Measurements from ENCODE around the gene ZC3H4. TPM values are rescaled to one million over a fixed set of nuclear protein-coding genes. Genes with fewer than 3 reads are reported as not detected.

The ZC3H4 gene
- total and polyA plus RNA-seq, 9 of the 15 experiments (the other 6 are each of a cell fraction or from before 2014, with no cell fraction given), result 2.2 to 75.6 (median 18.3) TPM

DNA sequence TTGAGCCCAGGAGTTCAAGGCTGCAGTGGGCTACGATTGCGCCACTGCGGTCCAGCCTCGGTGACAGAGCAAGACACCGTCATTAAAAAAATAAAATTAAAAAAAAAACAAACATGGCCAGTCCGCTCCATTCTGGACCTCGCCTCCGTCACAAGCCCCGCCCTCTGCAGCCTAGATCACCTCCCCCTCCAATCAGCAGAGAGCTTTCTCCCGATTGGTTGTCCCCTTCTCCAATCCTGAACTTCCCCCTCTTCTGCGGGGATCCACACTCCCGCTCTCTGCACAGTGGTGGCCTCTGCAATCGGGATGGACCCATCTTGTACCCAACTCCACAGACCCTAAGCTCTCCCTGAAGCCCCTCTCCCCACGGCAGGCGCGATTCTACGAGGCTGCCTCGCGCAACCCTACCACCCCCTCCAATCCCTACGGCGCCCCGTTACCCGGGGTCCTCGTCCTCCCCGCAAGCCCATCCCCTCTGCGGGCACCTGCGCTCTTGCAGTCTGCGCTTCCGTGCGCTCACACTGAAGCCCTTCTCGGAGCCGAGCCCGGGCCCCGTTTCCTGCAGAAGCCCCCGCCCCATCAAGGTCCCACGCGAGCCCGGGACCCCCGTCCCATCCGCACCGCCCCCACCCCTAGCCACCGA lies 65.7 kb downstream of the ZC3H4 start (continued):
- TF ChIP-seq, protein P1, sequence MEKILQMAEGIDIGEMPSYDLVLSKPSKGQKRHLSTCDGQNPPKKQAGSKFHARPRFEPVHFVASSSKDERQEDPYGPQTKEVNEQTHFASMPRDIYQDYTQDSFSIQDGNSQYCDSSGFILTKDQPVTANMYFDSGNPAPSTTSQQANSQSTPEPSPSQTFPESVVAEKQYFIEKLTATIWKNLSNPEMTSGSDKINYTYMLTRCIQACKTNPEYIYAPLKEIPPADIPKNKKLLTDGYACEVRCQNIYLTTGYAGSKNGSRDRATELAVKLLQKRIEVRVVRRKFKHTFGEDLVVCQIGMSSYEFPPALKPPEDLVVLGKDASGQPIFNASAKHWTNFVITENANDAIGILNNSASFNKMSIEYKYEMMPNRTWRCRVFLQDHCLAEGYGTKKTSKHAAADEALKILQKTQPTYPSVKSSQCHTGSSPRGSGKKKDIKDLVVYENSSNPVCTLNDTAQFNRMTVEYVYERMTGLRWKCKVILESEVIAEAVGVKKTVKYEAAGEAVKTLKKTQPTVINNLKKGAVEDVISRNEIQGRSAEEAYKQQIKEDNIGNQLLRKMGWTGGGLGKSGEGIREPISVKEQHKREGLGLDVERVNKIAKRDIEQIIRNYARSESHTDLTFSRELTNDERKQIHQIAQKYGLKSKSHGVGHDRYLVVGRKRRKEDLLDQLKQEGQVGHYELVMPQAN (IDR thresholded peaks at IDR 0.05; ENCODE audit: borderline replicate concordance), result peak; percentile 50; the same call in 1 of the 2 replicates
- TF ChIP-seq ZNF589 (CRISPR knock-in tag; IDR thresholded peaks at IDR 0.05; ENCODE audit: low read depth) (no peak), TAF1 (IDR thresholded peaks at IDR 0.05; ENCODE audit: control insufficient read depth, extremely low read depth, insufficient read depth, low read length, severe bottlenecking) (peak; percentile 13), HNRNPH1 (optimal IDR thresholded peaks at IDR 0.05; ENCODE audit: low read depth, low read length) (no peak), MTA3 (IDR thresholded peaks at IDR 0.05; ENCODE audit: borderline replicate concordance) (no peak), NEUROD1 (IDR thresholded peaks at IDR 0.05; ENCODE audit: borderline replicate concordance, low read depth, low read length, partially characterized antibody) (peak; percentile 53), ZNF174 (CRISPR knock-in tag; IDR thresholded peaks at IDR 0.05) (no peak), POLR2G (IDR thresholded peaks at IDR 0.05; ENCODE audit: low read depth, low read length) (peak; percentile 68), TAF9B (IDR thresholded peaks at IDR 0.05; ENCODE audit: partially characterized antibody) (no peak), MED1 (CRISPR knock-in tag; IDR thresholded peaks at IDR 0.05; ENCODE audit: borderline replicate concordance) (no peak)
- TF ChIP-seq, protein P2, sequence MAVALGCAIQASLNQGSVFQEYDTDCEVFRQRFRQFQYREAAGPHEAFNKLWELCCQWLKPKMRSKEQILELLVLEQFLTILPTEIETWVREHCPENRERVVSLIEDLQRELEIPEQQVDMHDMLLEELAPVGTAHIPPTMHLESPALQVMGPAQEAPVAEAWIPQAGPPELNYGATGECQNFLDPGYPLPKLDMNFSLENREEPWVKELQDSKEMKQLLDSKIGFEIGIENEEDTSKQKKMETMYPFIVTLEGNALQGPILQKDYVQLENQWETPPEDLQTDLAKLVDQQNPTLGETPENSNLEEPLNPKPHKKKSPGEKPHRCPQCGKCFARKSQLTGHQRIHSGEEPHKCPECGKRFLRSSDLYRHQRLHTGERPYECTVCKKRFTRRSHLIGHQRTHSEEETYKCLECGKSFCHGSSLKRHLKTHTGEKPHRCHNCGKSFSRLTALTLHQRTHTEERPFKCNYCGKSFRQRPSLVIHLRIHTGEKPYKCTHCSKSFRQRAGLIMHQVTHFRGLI (CRISPR knock-in tag; IDR thresholded peaks at IDR 0.05), result no peak
- TF ChIP-seq, protein P3, sequence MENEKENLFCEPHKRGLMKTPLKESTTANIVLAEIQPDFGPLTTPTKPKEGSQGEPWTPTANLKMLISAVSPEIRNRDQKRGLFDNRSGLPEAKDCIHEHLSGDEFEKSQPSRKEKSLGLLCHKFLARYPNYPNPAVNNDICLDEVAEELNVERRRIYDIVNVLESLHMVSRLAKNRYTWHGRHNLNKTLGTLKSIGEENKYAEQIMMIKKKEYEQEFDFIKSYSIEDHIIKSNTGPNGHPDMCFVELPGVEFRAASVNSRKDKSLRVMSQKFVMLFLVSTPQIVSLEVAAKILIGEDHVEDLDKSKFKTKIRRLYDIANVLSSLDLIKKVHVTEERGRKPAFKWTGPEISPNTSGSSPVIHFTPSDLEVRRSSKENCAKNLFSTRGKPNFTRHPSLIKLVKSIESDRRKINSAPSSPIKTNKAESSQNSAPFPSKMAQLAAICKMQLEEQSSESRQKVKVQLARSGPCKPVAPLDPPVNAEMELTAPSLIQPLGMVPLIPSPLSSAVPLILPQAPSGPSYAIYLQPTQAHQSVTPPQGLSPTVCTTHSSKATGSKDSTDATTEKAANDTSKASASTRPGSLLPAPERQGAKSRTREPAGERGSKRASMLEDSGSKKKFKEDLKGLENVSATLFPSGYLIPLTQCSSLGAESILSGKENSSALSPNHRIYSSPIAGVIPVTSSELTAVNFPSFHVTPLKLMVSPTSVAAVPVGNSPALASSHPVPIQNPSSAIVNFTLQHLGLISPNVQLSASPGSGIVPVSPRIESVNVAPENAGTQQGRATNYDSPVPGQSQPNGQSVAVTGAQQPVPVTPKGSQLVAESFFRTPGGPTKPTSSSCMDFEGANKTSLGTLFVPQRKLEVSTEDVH (IDR thresholded peaks at IDR 0.05; ENCODE audit: low read depth, partially characterized antibody), result no peak
- TF ChIP-seq, protein P4, sequence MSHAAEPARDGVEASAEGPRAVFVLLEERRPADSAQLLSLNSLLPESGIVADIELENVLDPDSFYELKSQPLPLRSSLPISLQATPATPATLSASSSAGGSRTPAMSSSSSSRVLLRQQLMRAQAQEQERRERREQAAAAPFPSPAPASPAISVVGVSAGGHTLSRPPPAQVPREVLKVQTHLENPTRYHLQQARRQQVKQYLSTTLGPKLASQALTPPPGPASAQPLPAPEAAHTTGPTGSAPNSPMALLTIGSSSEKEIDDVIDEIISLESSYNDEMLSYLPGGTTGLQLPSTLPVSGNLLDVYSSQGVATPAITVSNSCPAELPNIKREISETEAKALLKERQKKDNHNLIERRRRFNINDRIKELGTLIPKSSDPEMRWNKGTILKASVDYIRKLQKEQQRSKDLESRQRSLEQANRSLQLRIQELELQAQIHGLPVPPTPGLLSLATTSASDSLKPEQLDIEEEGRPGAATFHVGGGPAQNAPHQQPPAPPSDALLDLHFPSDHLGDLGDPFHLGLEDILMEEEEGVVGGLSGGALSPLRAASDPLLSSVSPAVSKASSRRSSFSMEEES (CRISPR knock-in tag; IDR thresholded peaks at IDR 0.05), result no peak
- TF ChIP-seq, protein P5, sequence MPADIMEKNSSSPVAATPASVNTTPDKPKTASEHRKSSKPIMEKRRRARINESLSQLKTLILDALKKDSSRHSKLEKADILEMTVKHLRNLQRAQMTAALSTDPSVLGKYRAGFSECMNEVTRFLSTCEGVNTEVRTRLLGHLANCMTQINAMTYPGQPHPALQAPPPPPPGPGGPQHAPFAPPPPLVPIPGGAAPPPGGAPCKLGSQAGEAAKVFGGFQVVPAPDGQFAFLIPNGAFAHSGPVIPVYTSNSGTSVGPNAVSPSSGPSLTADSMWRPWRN (IDR thresholded peaks at IDR 0.05; ENCODE audit: low read depth), result no peak
